HL-60 (cell line): ENCODE data around the gene EIF2S3B.

Experiments
- CTCF ChIP-seq: IDR thresholded peaks from one replicate; pipeline ENCODE4 v1.5.1; 2011; ENCODE audit warnings: low read length, control low read depth, inconsistent platforms; ENCODE audit not compliant: insufficient read depth
- GABPA ChIP-seq: IDR thresholded peaks from 2 replicates; pipeline ENCODE4 v1.6.1; 2012; ENCODE audit warnings: low read depth
- POLR2AphosphoS5 ChIP-seq: IDR thresholded peaks from 2 replicates; pipeline ENCODE4 v1.6.1; 2012; ENCODE audit warnings: low read depth
- REST ChIP-seq: IDR thresholded peaks from 2 replicates; pipeline ENCODE4 v1.6.1; 2012; ENCODE audit warnings: low read depth; ENCODE audit not compliant: insufficient replicate concordance

GRCh38 chr12:10456856-10457255 is 48.8 kb upstream of the EIF2S3B start:
- TF ChIP-seq POLR2AphosphoS5, result no peak
- TF ChIP-seq CTCF, result no peak
- TF ChIP-seq REST, result no peak
- TF ChIP-seq GABPA, result no peak
